ENCODE data around the gene STK4.

Gene STK4

DNA sequence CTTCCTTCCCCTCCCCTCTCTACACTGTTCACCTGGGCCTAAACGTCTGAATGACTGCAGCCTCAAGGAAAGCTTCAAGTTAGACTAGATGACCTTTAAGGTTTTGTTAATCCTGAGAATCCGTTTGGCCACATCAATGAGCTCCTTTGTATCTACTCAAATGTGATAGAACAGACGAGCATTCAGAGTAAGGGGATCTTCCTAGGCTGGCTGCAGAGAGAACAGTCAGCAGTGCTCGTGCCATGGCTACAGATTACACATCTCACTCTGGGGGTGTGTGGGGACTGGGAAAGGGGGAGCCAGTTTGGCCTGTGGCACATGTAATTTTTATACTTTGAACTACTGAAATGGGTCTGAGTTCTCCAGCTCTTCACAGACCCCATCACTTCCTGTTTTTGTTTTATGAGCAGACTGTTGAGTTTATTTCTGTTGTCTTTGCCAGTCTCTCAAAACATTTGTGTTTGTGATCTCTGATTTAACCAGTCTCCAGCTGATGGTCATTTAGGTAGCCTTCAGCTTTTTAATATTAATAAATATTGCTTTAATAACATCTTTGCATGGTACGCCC, 83.7 kb downstream of the STK4 start:
- Histone ChIP-seq H3K4me1 (ENCODE audit: control insufficient read depth, low read depth, low read length) (peaks cover 4% of the 10 kb centered on the region), H3K9me3 (ENCODE audit: control insufficient read depth, low read depth, low read length) (no peaks in the 10 kb centered on the region), H3K4me3 (ENCODE audit: low read length) (no peak overlapping the region), H3K9ac (ENCODE audit: low read length) (no peak overlapping the region), H3K36me3 (ENCODE audit: control insufficient read depth, low read depth, low read length) (peaks cover 6% of the 10 kb centered on the region), H3K27me3 (ENCODE audit: control insufficient read depth, insufficient read depth, low read length) (no peaks in the 10 kb centered on the region), H3K27ac (ENCODE audit: low read length) (no peak overlapping the region)

DNA sequence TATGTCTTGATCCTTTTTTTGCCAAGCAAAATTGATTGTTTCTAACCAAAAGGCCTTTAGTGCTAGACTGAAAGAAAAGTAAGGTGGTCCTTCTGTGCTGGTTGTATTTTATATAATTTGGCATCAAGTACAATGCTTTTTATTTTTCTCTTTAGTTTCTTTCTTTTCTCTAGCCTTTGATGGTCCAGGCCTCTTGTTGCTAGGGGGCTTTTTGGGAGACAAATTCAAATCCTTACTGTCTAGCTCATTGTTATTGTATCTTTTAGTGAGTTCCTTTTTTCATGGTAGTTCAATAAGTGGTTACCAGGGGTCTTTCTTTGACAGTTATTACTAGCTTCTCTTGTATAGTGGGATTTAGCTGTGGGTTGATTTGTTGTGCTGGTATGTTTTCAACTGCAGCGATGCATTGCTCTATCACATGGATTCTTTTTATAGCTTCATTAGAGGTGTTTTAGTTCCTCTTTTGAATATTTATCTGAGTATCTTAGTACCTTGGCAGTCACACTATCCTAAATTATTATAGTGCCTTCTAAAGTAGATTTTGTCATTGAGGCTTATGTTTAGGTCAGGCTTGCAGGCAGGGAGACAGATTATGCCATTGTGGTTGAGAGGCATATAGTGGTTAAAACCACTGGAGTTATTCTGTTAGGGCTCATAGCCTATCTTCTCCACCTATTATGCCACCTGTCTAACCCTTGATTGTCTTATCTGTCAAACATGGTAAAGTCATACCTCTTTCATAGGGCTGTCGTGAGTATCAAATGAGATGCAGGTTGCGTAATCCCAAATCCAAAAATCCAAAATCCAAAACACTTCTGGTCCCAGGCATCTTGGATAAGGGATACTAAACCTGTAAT, 85.1 kb downstream of the STK4 start:
- H3K9me3 ChIP-seq (ENCODE audit: control insufficient read depth, low read depth, low read length): no peaks in the 10 kb centered on the region
- H3K9ac ChIP-seq (ENCODE audit: low read length): no peak overlapping the region
- H3K4me3 ChIP-seq (ENCODE audit: low read length): no peak overlapping the region
- peaks cover 4% of the 10 kb centered on the region for H3K4me1 ChIP-seq (ENCODE audit: control insufficient read depth, low read depth, low read length)
- H3K27ac ChIP-seq (ENCODE audit: low read length): no peak overlapping the region
- H3K27me3 ChIP-seq (ENCODE audit: control insufficient read depth, insufficient read depth, low read length): no peaks in the 10 kb centered on the region
- H3K36me3 ChIP-seq (ENCODE audit: control insufficient read depth, low read depth, low read length): peaks cover 6% of the 10 kb centered on the region

DNA sequence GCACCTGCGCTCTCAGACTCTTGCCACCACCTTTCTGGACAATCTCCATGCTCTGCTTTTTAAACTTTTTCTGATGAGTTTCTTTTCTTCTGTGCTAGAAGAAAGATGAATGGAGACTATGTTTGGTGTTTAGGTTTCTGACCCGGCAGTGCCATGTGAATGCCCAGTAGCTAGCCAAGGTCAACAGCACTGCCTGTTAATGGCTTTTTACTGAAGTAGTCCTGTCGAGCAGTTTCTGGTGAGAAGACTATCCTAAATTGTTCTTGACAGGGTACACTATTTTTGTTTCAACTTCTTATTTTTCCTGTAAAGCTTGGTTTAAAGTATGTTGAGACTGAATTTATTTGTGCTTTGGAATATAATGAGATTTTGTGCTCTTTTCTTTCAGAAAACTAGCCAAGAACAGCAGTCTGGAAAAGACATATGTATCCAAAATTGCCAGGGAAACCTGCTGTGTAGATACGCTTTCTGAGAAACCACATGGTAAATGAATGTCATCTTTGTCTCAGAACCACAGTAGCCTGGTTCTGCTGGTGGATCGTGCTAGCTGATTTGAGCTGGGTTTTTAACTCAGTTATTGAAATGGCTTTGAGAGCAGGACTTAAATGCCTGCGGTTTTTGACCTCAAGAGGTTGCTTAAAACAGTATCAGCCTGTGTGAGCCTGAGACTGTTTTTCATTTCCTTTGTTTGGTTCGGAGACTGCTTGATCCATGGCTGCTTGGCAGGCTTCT, 86.6 kb downstream of the STK4 start:
- H3K4me3 ChIP-seq (ENCODE audit: low read length): no peak overlapping the region
- H3K27me3 ChIP-seq (ENCODE audit: control insufficient read depth, insufficient read depth, low read length): no peaks in the 10 kb centered on the region
- H3K4me1 ChIP-seq (ENCODE audit: control insufficient read depth, low read depth, low read length): peaks cover 4% of the 10 kb centered on the region
- no peaks in the 10 kb centered on the region for H3K9me3 ChIP-seq (ENCODE audit: control insufficient read depth, low read depth, low read length)
- no peak overlapping the region for H3K9ac ChIP-seq (ENCODE audit: low read length)
- no peak overlapping the region for H3K27ac ChIP-seq (ENCODE audit: low read length)
- peaks cover 17% of the 10 kb centered on the region for H3K36me3 ChIP-seq (ENCODE audit: control insufficient read depth, low read depth, low read length)

DNA sequence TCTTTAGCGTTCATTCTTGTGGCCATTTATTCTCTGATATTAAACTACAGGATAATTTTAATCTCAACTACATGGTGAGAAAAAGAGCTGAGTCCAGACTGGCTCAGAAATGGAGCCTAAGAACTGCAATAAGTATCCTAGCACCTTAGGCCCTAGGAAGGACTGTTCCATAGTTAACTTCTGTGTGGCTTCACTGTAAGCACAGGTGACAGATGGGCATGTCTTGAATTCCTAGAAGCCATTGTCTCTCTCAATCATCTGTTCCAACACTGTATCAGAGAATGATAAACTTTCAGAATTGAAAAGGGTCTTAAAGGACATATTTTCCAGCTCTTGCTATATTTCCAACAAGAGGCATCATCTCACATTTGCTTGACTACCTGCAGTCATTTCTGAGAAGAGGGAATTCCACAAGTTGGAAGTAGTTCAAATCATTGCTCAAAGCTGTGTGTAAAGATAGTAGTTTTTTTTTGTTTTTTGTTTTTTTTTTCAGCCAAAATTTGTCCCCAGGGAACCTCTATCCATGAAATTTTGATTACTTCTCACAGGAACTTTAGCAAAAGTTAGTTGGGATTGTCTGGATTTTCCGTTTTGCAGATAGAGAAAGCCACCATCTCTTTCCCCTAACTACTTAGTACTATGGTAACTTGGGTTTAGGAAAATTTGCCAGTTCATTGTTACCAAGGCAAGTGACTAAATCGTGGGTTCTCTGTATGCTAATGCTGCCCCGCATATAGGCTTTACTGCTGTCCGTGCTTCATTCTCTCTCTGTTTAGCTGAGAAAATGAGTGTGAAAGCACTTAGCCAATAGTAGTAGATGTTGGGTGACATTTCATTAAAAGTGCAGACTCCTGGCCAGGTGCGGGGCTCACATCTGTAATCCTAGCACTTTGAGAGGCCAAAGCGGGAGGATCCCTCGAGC, 87.4 kb downstream of the STK4 start:
- Histone ChIP-seq H3K27me3 (ENCODE audit: control insufficient read depth, insufficient read depth, low read length) (no peaks in the 10 kb centered on the region), H3K4me3 (ENCODE audit: low read length) (no peak overlapping the region), H3K27ac (ENCODE audit: low read length) (no peak overlapping the region), H3K4me1 (ENCODE audit: control insufficient read depth, low read depth, low read length) (peaks cover 4% of the 10 kb centered on the region), H3K36me3 (ENCODE audit: control insufficient read depth, low read depth, low read length) (peaks cover 18% of the 10 kb centered on the region), H3K9ac (ENCODE audit: low read length) (no peak overlapping the region), H3K9me3 (ENCODE audit: control insufficient read depth, low read depth, low read length) (no peaks in the 10 kb centered on the region)

DNA sequence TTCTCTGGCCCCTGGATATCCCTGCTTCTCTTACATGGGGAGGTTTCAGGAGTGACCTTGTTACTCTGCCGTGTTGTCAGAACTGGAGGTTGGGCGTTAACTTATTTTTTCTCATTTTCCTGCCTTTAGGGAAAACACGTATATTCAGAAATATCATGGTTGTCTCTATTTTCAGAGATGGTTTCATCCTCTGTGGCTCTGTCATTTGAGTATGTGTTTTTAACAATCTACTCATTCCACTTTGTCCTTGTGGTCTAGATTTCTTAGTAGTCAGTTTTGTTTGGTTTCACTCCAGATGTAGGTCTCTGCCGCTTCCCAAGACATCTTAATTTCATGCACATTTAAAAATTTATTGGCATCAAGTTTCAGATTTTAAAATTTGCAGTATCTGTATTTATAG, 88.7 kb downstream of the STK4 start:
- no peak overlapping the region for H3K9ac ChIP-seq (ENCODE audit: low read length)
- peaks cover 18% of the 10 kb centered on the region for H3K36me3 ChIP-seq (ENCODE audit: control insufficient read depth, low read depth, low read length)
- no peak overlapping the region for H3K27ac ChIP-seq (ENCODE audit: low read length)
- H3K9me3 ChIP-seq (ENCODE audit: control insufficient read depth, low read depth, low read length): no peaks in the 10 kb centered on the region
- no peak overlapping the region for H3K4me3 ChIP-seq (ENCODE audit: low read length)
- H3K4me1 ChIP-seq (ENCODE audit: control insufficient read depth, low read depth, low read length): peaks cover 4% of the 10 kb centered on the region
- H3K27me3 ChIP-seq (ENCODE audit: control insufficient read depth, insufficient read depth, low read length): no peaks in the 10 kb centered on the region

DNA sequence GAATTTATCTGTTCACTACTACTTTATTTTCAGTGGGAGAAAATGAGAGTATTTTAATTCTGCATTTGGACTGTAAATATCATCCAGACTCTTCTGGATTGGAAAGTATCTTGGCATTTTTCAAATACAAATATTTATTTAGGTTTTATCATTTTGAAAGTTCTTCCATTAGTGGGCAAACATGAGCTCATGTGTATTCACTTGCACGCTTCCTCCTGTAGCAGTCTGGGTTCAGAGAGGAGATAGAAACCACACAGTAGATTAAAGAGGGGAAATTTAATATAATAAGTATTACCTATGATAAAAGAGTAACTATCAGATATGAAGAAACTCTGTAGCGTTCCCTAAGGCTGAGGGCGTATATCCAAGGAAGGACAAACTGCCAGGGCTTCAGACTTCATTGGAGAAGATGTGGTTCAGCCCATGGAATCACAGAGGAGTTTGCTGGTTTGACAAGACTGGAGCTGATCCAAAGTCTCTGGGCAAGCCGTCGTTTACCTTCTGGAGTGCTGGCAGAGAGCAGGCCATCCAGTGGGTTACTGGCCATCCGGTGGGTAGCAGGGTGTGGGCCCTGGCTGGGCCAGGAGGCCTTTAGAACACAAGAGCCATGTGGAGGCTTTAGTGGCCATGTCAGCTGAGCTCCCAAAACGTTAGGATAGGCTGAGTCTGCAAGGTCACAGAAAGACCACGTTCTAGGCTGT, 90.3 kb downstream of the STK4 start:
- Histone ChIP-seq H3K27me3 (ENCODE audit: control insufficient read depth, insufficient read depth, low read length) (no peaks in the 10 kb centered on the region), H3K4me3 (ENCODE audit: low read length) (no peak overlapping the region), H3K36me3 (ENCODE audit: control insufficient read depth, low read depth, low read length) (peaks cover 18% of the 10 kb centered on the region), H3K9me3 (ENCODE audit: control insufficient read depth, low read depth, low read length) (no peaks in the 10 kb centered on the region), H3K4me1 (ENCODE audit: control insufficient read depth, low read depth, low read length) (peaks cover 4% of the 10 kb centered on the region), H3K27ac (ENCODE audit: low read length) (no peak overlapping the region), H3K9ac (ENCODE audit: low read length) (no peak overlapping the region)

DNA sequence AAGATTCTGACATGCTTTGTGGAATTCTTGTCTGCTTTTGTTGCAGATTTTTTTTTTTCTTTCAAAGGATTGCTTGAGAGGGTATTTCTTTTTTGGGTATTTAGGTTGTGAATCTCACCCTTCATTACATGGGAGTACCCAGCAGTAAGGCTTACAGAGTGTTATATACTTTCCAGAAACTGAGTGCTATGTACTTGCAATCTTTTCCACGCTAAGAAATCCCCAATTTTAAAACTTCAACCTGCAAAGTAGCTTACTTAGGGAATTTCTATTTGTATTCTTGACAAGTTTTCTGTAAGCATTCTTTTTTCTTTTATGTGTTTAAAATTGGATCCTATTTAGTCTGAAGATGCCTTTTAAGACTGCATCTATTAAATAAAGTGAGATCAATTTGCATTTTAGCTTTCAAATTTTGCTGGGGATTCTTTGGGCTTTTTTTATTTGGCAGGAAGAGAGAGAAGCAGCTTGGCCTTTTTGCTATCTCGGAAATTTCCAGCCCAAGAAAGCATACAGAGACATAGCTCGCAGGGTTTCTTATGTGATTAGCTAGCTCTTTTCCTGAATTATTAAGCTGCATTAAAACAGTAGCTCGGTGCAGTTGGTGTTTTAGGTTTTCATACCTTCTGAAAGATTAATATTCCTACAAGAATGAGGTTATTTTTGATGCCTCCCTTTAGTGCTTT, 92.0 kb downstream of the STK4 start:
- Histone ChIP-seq H3K4me1 (ENCODE audit: control insufficient read depth, low read depth, low read length) (no peaks in the 10 kb centered on the region), H3K27ac (ENCODE audit: low read length) (no peak overlapping the region), H3K27me3 (ENCODE audit: control insufficient read depth, insufficient read depth, low read length) (no peaks in the 10 kb centered on the region), H3K4me3 (ENCODE audit: low read length) (no peak overlapping the region), H3K9me3 (ENCODE audit: control insufficient read depth, low read depth, low read length) (no peaks in the 10 kb centered on the region), H3K36me3 (ENCODE audit: control insufficient read depth, low read depth, low read length) (peaks cover 14% of the 10 kb centered on the region), H3K9ac (ENCODE audit: low read length) (no peak overlapping the region)

DNA sequence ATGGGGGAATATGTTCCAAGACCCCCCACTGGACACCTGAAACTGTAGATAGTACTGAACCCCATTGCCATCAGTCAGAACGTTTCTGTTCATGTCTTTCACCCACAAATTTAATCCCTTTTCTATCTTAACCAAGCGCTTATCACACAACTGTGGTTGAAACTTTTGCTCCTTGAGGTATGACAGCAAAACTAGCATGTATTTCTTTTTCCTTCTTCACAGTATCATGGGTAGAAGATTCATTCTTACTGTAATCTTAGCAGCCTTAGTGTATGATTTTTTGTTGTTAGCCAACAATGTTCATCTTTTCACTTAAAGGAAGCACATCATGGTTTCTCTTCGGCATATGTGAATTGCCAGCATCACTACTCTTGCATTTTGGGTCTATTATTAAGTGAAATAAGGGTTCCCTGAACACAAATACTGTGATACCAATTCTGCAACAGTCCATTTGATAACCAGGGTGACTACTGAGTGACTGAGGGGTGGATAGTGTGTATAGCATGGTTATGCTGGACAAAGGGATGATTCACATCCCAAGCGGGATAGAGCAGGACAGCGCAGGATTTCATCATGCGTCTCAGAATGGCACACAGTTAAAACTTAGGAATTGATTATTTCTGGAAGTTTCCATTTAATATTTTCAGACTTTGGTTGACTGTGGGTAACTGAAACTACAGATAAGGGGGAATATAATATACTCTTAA, 92.9 kb downstream of the STK4 start:
- no peak overlapping the region for H3K27ac ChIP-seq (ENCODE audit: low read length)
- H3K4me1 ChIP-seq (ENCODE audit: control insufficient read depth, low read depth, low read length): no peaks in the 10 kb centered on the region
- no peak overlapping the region for H3K4me3 ChIP-seq (ENCODE audit: low read length)

DNA sequence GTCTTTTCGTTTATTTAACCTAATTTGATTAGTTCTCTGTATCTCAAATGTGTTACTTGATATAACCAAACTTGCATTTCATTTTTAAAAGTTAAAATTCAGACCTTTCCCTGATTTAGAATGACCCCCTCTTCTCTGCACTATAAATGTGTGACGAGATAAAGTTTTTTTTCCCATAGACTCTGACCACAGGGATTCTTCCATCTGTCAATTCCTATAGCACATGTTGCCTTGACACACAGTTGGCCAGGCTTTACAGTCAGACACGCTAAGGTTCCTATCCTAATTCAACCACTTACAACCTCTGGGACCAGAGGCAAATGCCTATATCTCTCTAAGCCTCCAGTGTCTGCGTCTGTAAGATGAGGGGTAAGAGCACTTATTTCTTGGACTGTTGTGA, 94.0 kb downstream of the STK4 start:
- Histone ChIP-seq H3K27ac (ENCODE audit: low read length) (no peak overlapping the region), H3K27me3 (ENCODE audit: control insufficient read depth, insufficient read depth, low read length) (no peaks in the 10 kb centered on the region), H3K36me3 (ENCODE audit: control insufficient read depth, low read depth, low read length) (peaks cover 12% of the 10 kb centered on the region), H3K9me3 (ENCODE audit: control insufficient read depth, low read depth, low read length) (no peaks in the 10 kb centered on the region), H3K9ac (ENCODE audit: low read length) (no peak overlapping the region), H3K4me1 (ENCODE audit: control insufficient read depth, low read depth, low read length) (no peaks in the 10 kb centered on the region), H3K4me3 (ENCODE audit: low read length) (no peak overlapping the region)

More for the DNA sequence above, 92.9 kb downstream of the STK4 start:
- Histone ChIP-seq H3K36me3 (ENCODE audit: control insufficient read depth, low read depth, low read length) (peaks cover 12% of the 10 kb centered on the region), H3K9me3 (ENCODE audit: control insufficient read depth, low read depth, low read length) (no peaks in the 10 kb centered on the region), H3K9ac (ENCODE audit: low read length) (no peak overlapping the region), H3K27me3 (ENCODE audit: control insufficient read depth, insufficient read depth, low read length) (no peaks in the 10 kb centered on the region)

DNA sequence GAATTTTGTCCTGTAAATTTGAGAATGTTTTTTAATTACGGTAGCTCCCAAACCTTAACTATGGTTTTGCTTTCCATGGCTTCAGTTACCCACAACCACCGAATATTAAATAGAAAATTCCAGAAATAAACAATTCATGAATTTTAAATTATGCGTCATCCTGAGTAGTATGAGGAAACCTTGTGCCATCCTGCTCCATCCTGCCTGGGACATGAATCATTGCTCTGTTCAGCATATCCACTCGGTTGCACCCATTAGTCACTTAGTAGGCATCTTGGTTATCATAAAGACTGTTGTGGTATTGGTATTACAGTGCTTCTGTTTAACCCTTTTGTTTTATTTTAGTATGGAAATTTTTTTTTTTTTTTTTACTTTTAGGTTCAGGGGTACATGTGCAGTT, 94.9 kb downstream of the STK4 start:
- H3K27ac ChIP-seq (ENCODE audit: low read length): no peak overlapping the region
- H3K4me3 ChIP-seq (ENCODE audit: low read length): no peak overlapping the region
- H3K27me3 ChIP-seq (ENCODE audit: control insufficient read depth, insufficient read depth, low read length): no peaks in the 10 kb centered on the region
- H3K4me1 ChIP-seq (ENCODE audit: control insufficient read depth, low read depth, low read length): no peaks in the 10 kb centered on the region
- H3K9ac ChIP-seq (ENCODE audit: low read length): no peak overlapping the region
- H3K9me3 ChIP-seq (ENCODE audit: control insufficient read depth, low read depth, low read length): no peaks in the 10 kb centered on the region
- peaks cover 12% of the 10 kb centered on the region for H3K36me3 ChIP-seq (ENCODE audit: control insufficient read depth, low read depth, low read length)

All from iPS-18a (cell line).